ENCODE results near the gene EEF1AKMT3.
A peak's percentile ranks its signal among the peaks of the same experiment; 100 is the strongest.

EEF1AKMT3 gene

GRCh38 chr12:57735952-57736740 is 36.3 kb upstream of the EEF1AKMT3 start:
- DNase-seq (ENCODE audit: extremely low read depth, low read depth): no peak
- H3K4me3 ChIP-seq (replicated peaks; ENCODE audit: low read depth, low read length): peak overlapping the region; percentile 27
- peak; percentile 39 for TF ChIP-seq CTCF (IDR thresholded peaks at IDR 0.05; ENCODE audit: low read depth, low read length, missing control alignments)

GRCh38 chr12:57736741-57737466 is 35.5 kb upstream of the EEF1AKMT3 start:
- DNase-seq (ENCODE audit: extremely low read depth, low read depth): no peak
- no peak overlapping the region; the same call in 1 of the 2 replicates for H3K4me3 ChIP-seq (replicated peaks; ENCODE audit: low read depth, low read length)
- no peak for TF ChIP-seq CTCF (IDR thresholded peaks at IDR 0.05; ENCODE audit: low read depth, low read length, missing control alignments)

- H3K4me3 ChIP-seq (replicated peaks; ENCODE audit: low read depth, low read length): peak overlapping the region; percentile 26
- no peak for TF ChIP-seq CTCF (IDR thresholded peaks at IDR 0.05; ENCODE audit: low read depth, low read length, missing control alignments)
- DNase-seq (ENCODE audit: extremely low read depth, low read depth): no peak
Measured at GRCh38 chr12:57737467-57738460, 34.6 kb upstream of the EEF1AKMT3 start.

- peak within 1 kb of the TSS; percentile 26 for H3K4me3 ChIP-seq (replicated peaks; ENCODE audit: low read depth, low read length)
- no peak for DNase-seq (ENCODE audit: extremely low read depth, low read depth)
Measured at GRCh38 chr12:57738661-57739237, 33.7 kb upstream of the EEF1AKMT3 start, which contains the start of gene AGAP2. Gene AGAP2, minus strand, starts transcription at chr12:57738742. Its CDS starts 496 bp downstream, at chr12:57738246.

GRCh38 chr12:57739387-57739786 is 33.0 kb upstream of the EEF1AKMT3 start:
- H3K4me3 ChIP-seq (replicated peaks; ENCODE audit: low read depth, low read length): no peak overlapping the region
- no peak for DNase-seq (ENCODE audit: extremely low read depth, low read depth)
- TF ChIP-seq CTCF (IDR thresholded peaks at IDR 0.05; ENCODE audit: low read depth, low read length, missing control alignments): no peak

More at GRCh38 chr12:57738661-57739237, 33.7 kb upstream of the EEF1AKMT3 start, which contains the start of gene AGAP2:
- no peak for TF ChIP-seq CTCF (IDR thresholded peaks at IDR 0.05; ENCODE audit: low read depth, low read length, missing control alignments)

Measured in HFF-Myc (cell line).